NB4 (cell line): ENCODE results near the gene TNS1.

ENCODE experiments used
- MAX ChIP-seq: IDR thresholded peaks from 2 replicates; pipeline ENCODE4 v1.6.1; 2011; ENCODE audit warnings: low read depth, low read length
- MYC ChIP-seq: IDR thresholded peaks from 2 replicates; pipeline ENCODE4 v1.6.1; 2011; ENCODE audit warnings: low read depth, low read length
- POLR2A ChIP-seq: IDR thresholded peaks from 2 replicates; pipeline ENCODE4 v1.6.1; 2011; ENCODE audit warnings: mild to moderate bottlenecking; ENCODE audit not compliant: insufficient read length; ENCODE audit errors: extremely low read depth
- TF ChIP-seq, protein P1 (sequence below): IDR thresholded peaks from one replicate; pipeline ENCODE4 v1.5.1; 2012; ENCODE audit warnings: low read depth, low read length

DNA sequence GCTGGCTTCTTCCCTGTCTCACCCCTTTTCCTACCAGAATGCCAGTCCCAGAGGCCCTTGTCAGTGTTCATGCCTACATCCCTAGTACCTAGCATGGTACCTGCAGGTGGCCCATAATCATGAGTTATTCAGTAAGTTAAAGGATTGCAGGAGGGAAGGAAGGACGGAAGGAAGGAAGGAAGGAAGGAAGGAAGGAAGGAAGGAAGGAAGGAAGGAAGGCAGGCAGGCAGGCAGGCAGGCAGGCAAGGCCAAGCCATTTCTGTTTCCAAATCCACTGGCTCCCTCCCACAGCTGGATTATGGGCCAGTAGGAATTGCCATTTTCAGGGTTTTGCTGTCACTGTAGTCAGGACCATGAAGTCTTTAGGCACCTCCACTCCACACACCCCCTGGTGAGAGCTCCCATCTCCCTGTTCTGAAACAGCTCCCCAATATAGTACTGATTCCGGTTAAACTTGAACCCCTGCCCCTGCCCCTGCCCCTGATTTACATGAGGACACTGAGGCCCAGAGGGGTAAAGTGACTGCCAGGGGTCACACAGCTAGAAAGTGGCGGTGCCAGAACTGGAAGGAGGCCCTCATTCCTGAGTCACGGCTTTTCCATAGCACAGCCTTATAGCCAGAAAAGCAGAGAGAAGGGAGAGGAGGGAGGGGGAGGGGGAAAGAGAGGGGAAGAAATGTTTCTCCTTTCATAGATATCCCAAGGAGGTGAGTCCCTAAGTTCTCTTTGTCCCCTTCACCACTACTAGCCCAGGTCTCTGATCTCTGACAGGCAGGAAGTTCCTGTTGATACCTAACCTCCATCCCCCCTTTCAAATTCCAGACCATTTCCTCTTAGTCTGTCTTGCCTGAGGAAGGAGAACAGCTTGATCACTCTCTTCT, 12.2 kb upstream of the TNS1 start:
- TF ChIP-seq, protein P1, sequence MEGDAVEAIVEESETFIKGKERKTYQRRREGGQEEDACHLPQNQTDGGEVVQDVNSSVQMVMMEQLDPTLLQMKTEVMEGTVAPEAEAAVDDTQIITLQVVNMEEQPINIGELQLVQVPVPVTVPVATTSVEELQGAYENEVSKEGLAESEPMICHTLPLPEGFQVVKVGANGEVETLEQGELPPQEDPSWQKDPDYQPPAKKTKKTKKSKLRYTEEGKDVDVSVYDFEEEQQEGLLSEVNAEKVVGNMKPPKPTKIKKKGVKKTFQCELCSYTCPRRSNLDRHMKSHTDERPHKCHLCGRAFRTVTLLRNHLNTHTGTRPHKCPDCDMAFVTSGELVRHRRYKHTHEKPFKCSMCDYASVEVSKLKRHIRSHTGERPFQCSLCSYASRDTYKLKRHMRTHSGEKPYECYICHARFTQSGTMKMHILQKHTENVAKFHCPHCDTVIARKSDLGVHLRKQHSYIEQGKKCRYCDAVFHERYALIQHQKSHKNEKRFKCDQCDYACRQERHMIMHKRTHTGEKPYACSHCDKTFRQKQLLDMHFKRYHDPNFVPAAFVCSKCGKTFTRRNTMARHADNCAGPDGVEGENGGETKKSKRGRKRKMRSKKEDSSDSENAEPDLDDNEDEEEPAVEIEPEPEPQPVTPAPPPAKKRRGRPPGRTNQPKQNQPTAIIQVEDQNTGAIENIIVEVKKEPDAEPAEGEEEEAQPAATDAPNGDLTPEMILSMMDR: no peak
- TF ChIP-seq POLR2A (no peak), MAX (no peak), MYC (no peak)
